GM10248 (cell line): ENCODE data around the gene AADACL4.
"Not testable (repeated sequence)": the region's sequence is repeated elsewhere in the genome, so short reads cannot be mapped to it uniquely, and the experiment has no call there.

Source experiments
- CTCF ChIA-PET: fragments of 300-600 bp; sonication (Branson Sonifier 250); formaldehyde crosslinking; extraction: SDS; loops from one replicate; lab custom pipeline; 2021; ENCODE audit warnings: antibody characterized with exemption; lab: Yijun Ruan, JAX
- POLR2A ChIA-PET: fragments of 350-650 bp; sonication (Branson Sonifier 250); formaldehyde crosslinking; extraction: SDS; loops from one replicate; lab custom pipeline; 2020; ENCODE audit warnings: antibody characterized with exemption; lab: Yijun Ruan, JAX
- DNase-seq: peaks from one replicate; pipeline ENCODE4 v3.0.0; 2012; ENCODE audit errors: extremely low spot score
- CTCF ChIP-seq: IDR thresholded peaks from 2 replicates; pipeline ENCODE4 v1.5.1; 2012; ENCODE audit warnings: mild to moderate bottlenecking, low read depth; ENCODE audit errors: extremely low read depth, missing control alignments, control extremely low read depth

The AADACL4 gene

GRCh38 chr1:12709696-12710095 is 65.8 kb downstream of the AADACL4 start:
- no peak for TF ChIP-seq CTCF
- CTCF ChIA-PET: no interaction called here
- DNase-seq: no peak
- POLR2A ChIA-PET: no interaction called here

GRCh38 chr1:12711536-12711935 is 67.7 kb downstream of the AADACL4 start:
- TF ChIP-seq CTCF: no peak
- DNase-seq: no peak
- CTCF ChIA-PET: no interaction called here
- POLR2A ChIA-PET: no interaction called here

GRCh38 chr1:12712076-12712475 is 68.2 kb downstream of the AADACL4 start:
- CTCF ChIA-PET: no interaction called here
- POLR2A ChIA-PET: no interaction called here
- no peak for DNase-seq
- TF ChIP-seq CTCF: no peak

GRCh38 chr1:12712929-12713328 is 69.0 kb downstream of the AADACL4 start:
- CTCF ChIA-PET: no interaction called here
- POLR2A ChIA-PET: no interaction called here
- no peak for DNase-seq
- no peak for TF ChIP-seq CTCF

GRCh38 chr1:12713651-12714050 is 69.8 kb downstream of the AADACL4 start:
- CTCF ChIA-PET, POLR2A ChIA-PET, DNase-seq: not testable (repeated sequence)

GRCh38 chr1:12714710-12715475 is 71.0 kb downstream of the AADACL4 start:
- ChIA-PET CTCF (no interaction called here), POLR2A (no interaction called here)
- no peak for DNase-seq
- no peak for TF ChIP-seq CTCF

GRCh38 chr1:12715896-12716437 is 72.1 kb downstream of the AADACL4 start, which contains the start of gene AADACL3:
Gene AADACL3, plus strand, starts transcription at chr1:12716110. Its CDS starts 67 bp downstream, at chr1:12716177.
- POLR2A ChIA-PET: no interaction called here
- TF ChIP-seq CTCF: no peak
- no peak for DNase-seq
- CTCF ChIA-PET: no interaction called here
